ENCODE results near the gene CACTIN.
A peak's percentile ranks its signal among the peaks of the same experiment; 100 is the strongest.

CACTIN gene

GRCh38 chr19:3609779-3610719, 16.5 kb downstream of the CACTIN start:
- no peak for DNase-seq (ENCODE audit: low read depth)

DNA sequence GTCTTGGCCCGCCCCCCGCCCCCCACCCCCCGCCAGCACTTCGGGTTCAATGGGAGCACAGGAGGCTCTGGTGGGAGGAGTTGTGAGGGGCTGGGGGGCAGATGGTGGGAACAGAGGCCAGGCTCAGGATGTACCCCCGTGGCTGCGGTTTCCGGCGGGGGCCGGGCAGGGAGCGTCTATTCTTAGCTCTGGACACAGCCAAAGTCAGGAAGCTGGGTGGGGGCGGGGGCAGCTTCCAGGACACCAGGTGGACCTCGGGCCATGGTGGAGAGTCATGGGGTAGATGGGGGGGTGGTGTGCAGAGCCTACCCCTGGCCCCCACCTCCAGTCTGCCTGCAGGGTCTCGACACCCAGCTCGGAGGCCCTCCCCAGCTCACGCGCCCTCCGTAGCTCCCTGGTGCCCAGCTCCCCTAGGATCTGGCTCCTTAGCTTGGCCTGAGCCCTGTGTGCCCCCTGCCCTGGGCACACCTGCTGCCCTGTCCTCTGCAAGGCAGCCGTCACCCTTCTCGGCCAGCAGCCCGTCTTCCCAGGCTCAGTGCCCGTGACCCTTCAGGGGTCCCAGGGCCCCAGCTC, 17.8 kb downstream of the CACTIN start:
- DNase-seq (ENCODE audit: low read depth), result peak; percentile 95

DNA sequence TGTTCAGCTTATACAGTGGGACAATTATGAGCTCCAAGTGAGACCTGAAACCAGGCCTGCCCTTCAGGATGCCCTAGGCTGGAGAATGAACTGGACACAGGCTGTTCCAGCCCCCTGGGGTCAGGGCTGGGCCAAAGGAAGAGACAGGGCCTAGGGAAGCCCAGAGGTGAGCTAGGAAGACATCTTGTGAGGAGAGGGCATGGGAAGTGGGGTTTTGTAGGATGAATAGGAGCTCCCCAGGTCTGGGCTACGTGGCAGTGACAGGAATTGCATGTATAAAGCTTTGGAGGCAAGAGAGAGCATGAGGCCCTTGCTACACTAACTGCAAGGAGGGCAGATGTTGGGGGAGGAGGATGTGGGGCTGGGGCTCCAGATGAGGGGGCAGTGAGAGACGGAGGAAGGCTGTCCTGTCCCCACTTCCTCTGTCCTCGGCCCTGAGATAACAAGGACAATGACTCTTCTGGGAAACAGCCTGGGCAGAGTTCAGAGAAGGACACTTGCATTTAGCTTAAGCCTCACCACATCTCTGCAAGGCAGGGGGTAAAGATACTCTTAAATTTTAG, 18.4 kb downstream of the CACTIN start:
- DNase-seq (ENCODE audit: low read depth), result peak; percentile 94

- DNase-seq (ENCODE audit: low read depth), result peak; percentile 75
Observed at GRCh38 chr19:3607303-3608078, 19.1 kb downstream of the CACTIN start.

GRCh38 chr19:3606690-3607289, 19.8 kb downstream of the CACTIN start, which contains the start of gene TBXA2R:
Gene TBXA2R (minus strand): TSS chr19:3606875. CDS start chr19:3600634, 6,241 bp downstream.
- DNase-seq (ENCODE audit: low read depth), result peak; percentile 71

DNA sequence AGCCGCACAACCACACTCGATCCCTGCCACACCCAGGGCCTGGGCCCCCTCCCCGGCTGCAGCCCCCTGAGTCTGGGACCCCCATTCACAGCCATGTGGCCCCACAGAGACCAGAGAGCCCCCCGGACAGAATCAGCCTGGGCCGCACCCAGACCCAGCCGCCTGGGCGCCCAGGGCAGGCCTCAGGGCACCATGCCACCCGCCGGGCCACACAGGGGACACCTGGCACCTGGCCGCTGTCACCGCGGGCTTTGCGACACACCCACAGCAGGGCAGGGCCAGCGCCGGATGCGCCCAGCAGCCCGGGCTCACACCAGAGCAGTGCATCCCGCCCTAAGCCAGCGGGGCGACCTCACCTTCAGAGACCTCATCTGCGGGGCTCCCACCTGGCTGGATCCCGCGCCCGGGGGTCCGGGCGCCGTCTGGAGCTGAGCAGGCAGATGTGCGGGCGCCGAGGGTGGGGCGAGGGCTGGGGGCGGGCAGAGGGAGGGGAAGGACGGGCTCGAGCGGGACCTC, 20.4 kb downstream of the CACTIN start:
- no peak for DNase-seq (ENCODE audit: low read depth)

GRCh38 chr19:3605770-3606169, 20.8 kb downstream of the CACTIN start:
- DNase-seq (ENCODE audit: low read depth), result no peak

GRCh38 chr19:3605361-3605760, 21.2 kb downstream of the CACTIN start:
- no peak for DNase-seq (ENCODE audit: low read depth)

GRCh38 chr19:3604987-3605343, 21.6 kb downstream of the CACTIN start:
- DNase-seq (ENCODE audit: low read depth), result no peak

- DNase-seq (ENCODE audit: low read depth), result no peak
Observed at GRCh38 chr19:3604227-3604986, 22.2 kb downstream of the CACTIN start.

GRCh38 chr19:3603121-3603811, 23.3 kb downstream of the CACTIN start:
- DNase-seq (ENCODE audit: low read depth), result no peak

GRCh38 chr19:3601021-3601420, 25.6 kb downstream of the CACTIN start:
- DNase-seq (ENCODE audit: low read depth), result no peak

- no peak for DNase-seq (ENCODE audit: low read depth)
Observed at GRCh38 chr19:3599776-3600187, 26.8 kb downstream of the CACTIN start.

GRCh38 chr19:3595521-3596061, 31.0 kb downstream of the CACTIN start:
- no peak for DNase-seq (ENCODE audit: low read depth)

GRCh38 chr19:3593156-3593555, 33.4 kb downstream of the CACTIN start:
- no peak for DNase-seq (ENCODE audit: low read depth)

DNA sequence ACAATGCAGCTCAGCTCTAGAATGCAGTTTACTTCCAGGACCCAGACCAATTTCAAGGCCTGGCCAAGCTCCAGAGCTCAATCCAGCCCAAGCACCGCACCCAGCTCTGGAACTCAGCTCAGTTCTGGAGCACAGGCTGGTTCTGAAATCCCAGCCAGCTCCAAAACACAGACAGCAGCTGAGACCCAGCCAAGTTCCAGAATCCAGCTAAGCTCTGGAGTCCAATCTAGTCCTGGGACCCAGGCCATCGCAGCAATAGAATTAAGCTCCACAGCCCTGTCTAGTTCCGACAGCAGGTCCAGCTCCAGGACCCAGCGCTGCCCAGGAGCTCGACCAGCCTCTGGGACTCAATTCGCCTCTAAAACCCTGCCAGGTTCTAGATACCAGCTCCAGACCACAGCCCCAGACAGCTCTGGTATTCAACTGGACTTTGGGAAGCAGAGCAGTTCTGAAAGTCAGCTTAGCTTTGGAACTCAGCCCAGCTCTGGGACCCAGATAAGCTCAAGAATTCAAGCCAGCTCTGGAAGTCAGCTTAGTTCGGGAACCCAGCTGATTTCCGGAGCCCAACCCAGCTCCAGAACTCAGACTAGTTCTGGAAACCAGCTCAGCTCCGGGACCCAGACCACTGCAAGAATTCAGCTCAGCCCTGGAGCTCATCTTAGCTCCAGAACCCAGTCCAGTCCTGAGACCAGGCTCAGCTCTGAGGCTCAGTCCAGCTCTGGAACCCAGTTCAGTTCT, 34.5 kb downstream of the CACTIN start:
- no peak for DNase-seq (ENCODE audit: low read depth)

DNA sequence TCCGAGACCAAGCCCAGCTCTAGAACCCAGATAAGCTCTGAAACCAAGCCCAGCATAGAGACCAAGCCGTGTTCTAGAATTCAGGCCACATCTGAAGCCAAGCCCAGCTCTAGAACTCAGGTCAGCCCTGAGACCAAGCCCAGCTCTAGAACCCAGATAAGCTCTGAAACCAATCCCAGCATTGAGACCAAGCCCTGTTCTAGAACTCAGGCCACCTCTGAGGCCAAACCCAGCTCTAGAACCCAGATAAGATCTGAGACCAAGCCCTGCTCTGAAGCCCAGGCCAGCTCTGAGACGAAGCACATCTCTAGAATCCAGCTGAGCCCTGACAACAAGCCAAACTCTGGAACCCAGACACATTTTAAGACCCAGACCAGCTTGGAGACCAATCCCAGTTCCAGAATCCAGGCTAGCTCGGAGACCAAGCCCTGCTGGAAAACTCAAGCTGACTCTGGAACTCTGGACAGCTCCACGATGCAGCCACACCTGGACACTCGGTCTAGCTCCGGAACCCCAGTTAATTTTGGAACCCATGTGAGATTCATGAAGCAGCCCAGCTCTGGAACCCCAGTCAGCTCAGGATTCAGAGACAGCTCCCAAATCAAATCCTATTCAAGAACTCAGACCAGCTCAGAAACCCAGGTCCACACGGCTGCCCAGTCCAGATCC, 35.5 kb downstream of the CACTIN start:
- no peak for DNase-seq (ENCODE audit: low read depth)

DNA sequence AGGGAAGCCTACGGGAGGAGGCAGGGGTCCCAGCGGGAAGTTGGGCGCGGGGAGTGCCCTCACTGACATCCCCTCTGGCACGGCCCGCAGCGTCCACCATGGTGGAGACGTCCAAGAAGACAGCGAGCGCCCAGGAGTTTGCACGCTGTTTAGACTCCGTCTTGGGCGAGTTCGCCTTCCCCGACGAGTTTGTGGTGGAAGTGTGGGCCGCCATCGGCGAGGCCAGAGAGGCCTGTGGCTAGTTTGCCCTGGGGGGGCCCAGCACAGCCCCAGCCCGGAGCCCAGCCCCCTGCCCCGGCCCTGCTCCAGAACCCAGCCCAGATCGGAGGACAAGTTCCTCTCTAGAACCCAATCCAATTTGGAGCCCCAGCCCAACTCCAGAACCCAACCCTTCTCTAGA, 36.6 kb downstream of the CACTIN start:
- DNase-seq (ENCODE audit: low read depth), result no peak

GRCh38 chr19:3589439-3589838, 37.2 kb downstream of the CACTIN start:
- DNase-seq (ENCODE audit: low read depth), result no peak

Data from CMK (cell line).